ENCODE data around the gene SMARCD3.

The SMARCD3 gene

GRCh38 chr7:151238924-151239836 is 9.3 kb downstream of the SMARCD3 start:
- Histone ChIP-seq H3K4me1 (ENCODE audit: control extremely low read depth in 1 of 4, control insufficient read depth in 4 of 4, insufficient read depth in 4 of 4, low read length in 3 of 4) (peaks cover 0 to 30% (median 20%) of the 10 kb centered on the region in 4 experiments), H3K9me3 (ENCODE audit: control extremely low read depth in 1 of 5, control insufficient read depth in 4 of 5, insufficient read depth in 2 of 5, low read depth in 1 of 5, low read length in 4 of 5) (no peaks in the 10 kb centered on the region), H3K27ac (ENCODE audit: insufficient read depth in 1 of 2, low read depth in 1 of 2, low read length in 2 of 2, poor library complexity in 1 of 2, severe bottlenecking in 2 of 2) (no peak overlapping the region), H3K27me3 (replicated peaks in 2 of 5; ENCODE audit: control insufficient read depth in 4 of 5, insufficient read depth in 5 of 5, low read length in 4 of 5) (peaks cover 0 to 5% (median 0%) of the 10 kb centered on the region in 5 experiments), H3K36me3 (ENCODE audit: control insufficient read depth in 4 of 4, insufficient read depth in 4 of 4, low read length in 3 of 4) (peaks cover 11 to 64% (median 55%) of the 10 kb centered on the region in 4 experiments), H3K4me3 (ENCODE audit: control insufficient read depth in 1 of 7, extremely low read depth in 1 of 7, insufficient read depth in 4 of 7, low read depth in 2 of 7, low read length in 6 of 7) (no peak overlapping the region)
- CTCF ChIA-PET = interaction anchor here (1.4 kb wide), 1 partner anchor 8 kb away, joined by 4 read pairs; no protein-coding TSS in a partner anchor
- POLR2A ChIA-PET = interaction anchor here (0.7 kb wide), 1 partner anchor 143 kb away, joined by 4 read pairs; no protein-coding TSS in a partner anchor
- DNase-seq = no peak
- WGBS (ENCODE audit: insufficient coverage) = 94% methylated on average over 21 of the region's 25 CpGs

GRCh38 chr7:151238190-151238810 is 10.2 kb downstream of the SMARCD3 start:
- DNase-seq = no peak
- no peaks in the 10 kb centered on the region for H3K9me3 ChIP-seq (ENCODE audit: control extremely low read depth in 1 of 5, control insufficient read depth in 4 of 5, insufficient read depth in 2 of 5, low read depth in 1 of 5, low read length in 4 of 5)
- H3K27ac ChIP-seq (ENCODE audit: insufficient read depth in 1 of 2, low read depth in 1 of 2, low read length in 2 of 2, poor library complexity in 1 of 2, severe bottlenecking in 2 of 2) = no peak overlapping the region
- no peaks in the 10 kb centered on the region for H3K27me3 ChIP-seq (replicated peaks in 2 of 5; ENCODE audit: control insufficient read depth in 4 of 5, insufficient read depth in 5 of 5, low read length in 4 of 5)
- ChIA-PET POLR2A (no interaction called here), CTCF (interaction anchor here (1.4 kb wide), 1 partner anchor 30 kb away, joined by 5 read pairs; no protein-coding TSS in a partner anchor)
- no peak overlapping the region for H3K4me3 ChIP-seq (ENCODE audit: control insufficient read depth in 1 of 7, extremely low read depth in 1 of 7, insufficient read depth in 4 of 7, low read depth in 2 of 7, low read length in 6 of 7)
- peaks cover 11 to 64% (median 57%) of the 10 kb centered on the region in 4 experiments for H3K36me3 ChIP-seq (ENCODE audit: control insufficient read depth in 4 of 4, insufficient read depth in 4 of 4, low read length in 3 of 4)
- 82% methylated on average over 13 of the region's 17 CpGs for WGBS (ENCODE audit: insufficient coverage)
- H3K4me1 ChIP-seq (ENCODE audit: control extremely low read depth in 1 of 4, control insufficient read depth in 4 of 4, insufficient read depth in 4 of 4, low read length in 3 of 4) = peaks cover 3 to 31% (median 21%) of the 10 kb centered on the region in 4 experiments

GRCh38 chr7:151237244-151238189 is 11.0 kb downstream of the SMARCD3 start:
- Histone ChIP-seq H3K36me3 (ENCODE audit: control insufficient read depth in 4 of 4, insufficient read depth in 4 of 4, low read length in 3 of 4) (peaks cover 11 to 64% (median 57%) of the 10 kb centered on the region in 4 experiments), H3K4me1 (ENCODE audit: control extremely low read depth in 1 of 4, control insufficient read depth in 4 of 4, insufficient read depth in 4 of 4, low read length in 3 of 4) (peaks cover 3 to 29% (median 18%) of the 10 kb centered on the region in 4 experiments), H3K27me3 (replicated peaks in 2 of 5; ENCODE audit: control insufficient read depth in 4 of 5, insufficient read depth in 5 of 5, low read length in 4 of 5) (no peaks in the 10 kb centered on the region), H3K4me3 (ENCODE audit: control insufficient read depth in 1 of 7, extremely low read depth in 1 of 7, insufficient read depth in 4 of 7, low read depth in 2 of 7, low read length in 6 of 7) (no peak overlapping the region), H3K9me3 (ENCODE audit: control extremely low read depth in 1 of 5, control insufficient read depth in 4 of 5, insufficient read depth in 2 of 5, low read depth in 1 of 5, low read length in 4 of 5) (no peaks in the 10 kb centered on the region), H3K27ac (ENCODE audit: insufficient read depth in 1 of 2, low read depth in 1 of 2, low read length in 2 of 2, poor library complexity in 1 of 2, severe bottlenecking in 2 of 2) (no peak overlapping the region)
- CTCF ChIA-PET = interaction anchor here (1.1 to 5.8 kb wide), 7 partner anchors 8 to 125 kb away, joined by 3 to 72 read pairs (median 4); partner anchors contain the start of gene SMARCD3
- POLR2A ChIA-PET = interaction anchor here (0.7 kb wide), 1 partner anchor 10 kb away, joined by 3 read pairs; the partner anchor contains the start of gene ABCF2
- no peak for DNase-seq
- WGBS (ENCODE audit: insufficient coverage) = 96% methylated on average over 39 of the region's 44 CpGs

- POLR2A ChIA-PET = interaction anchor here (0.5 to 0.7 kb wide), 2 partner anchors 9 kb away, joined by 3 to 4 read pairs; partner anchors contain the start of gene ABCF2
- H3K4me3 ChIP-seq (ENCODE audit: control insufficient read depth in 1 of 7, extremely low read depth in 1 of 7, insufficient read depth in 4 of 7, low read depth in 2 of 7, low read length in 6 of 7) = no peak overlapping the region
- H3K36me3 ChIP-seq (ENCODE audit: control insufficient read depth in 4 of 4, insufficient read depth in 4 of 4, low read length in 3 of 4) = peaks cover 11 to 63% (median 54%) of the 10 kb centered on the region in 4 experiments
- CTCF ChIA-PET = interaction anchor here (0.6 to 5.8 kb wide), 8 partner anchors 8 to 124 kb away, joined by 3 to 72 read pairs (median 4); partner anchors contain the start of gene SMARCD3
- H3K9me3 ChIP-seq (ENCODE audit: control extremely low read depth in 1 of 5, control insufficient read depth in 4 of 5, insufficient read depth in 2 of 5, low read depth in 1 of 5, low read length in 4 of 5) = no peaks in the 10 kb centered on the region
- H3K27ac ChIP-seq (ENCODE audit: insufficient read depth in 1 of 2, low read depth in 1 of 2, low read length in 2 of 2, poor library complexity in 1 of 2, severe bottlenecking in 2 of 2) = no peak overlapping the region
- DNase-seq = no peak
- H3K27me3 ChIP-seq (replicated peaks in 2 of 5; ENCODE audit: control insufficient read depth in 4 of 5, insufficient read depth in 5 of 5, low read length in 4 of 5) = no peaks in the 10 kb centered on the region
- H3K4me1 ChIP-seq (ENCODE audit: control extremely low read depth in 1 of 4, control insufficient read depth in 4 of 4, insufficient read depth in 4 of 4, low read length in 3 of 4) = peaks cover 8 to 30% (median 24%) of the 10 kb centered on the region in 4 experiments
- WGBS (ENCODE audit: insufficient coverage) = 100% methylated on average over 13 of the region's 13 CpGs
Measured at GRCh38 chr7:151236406-151236805, 12.1 kb downstream of the SMARCD3 start.

GRCh38 chr7:151235091-151235787 is 13.3 kb downstream of the SMARCD3 start:
- Histone ChIP-seq H3K4me3 (ENCODE audit: control insufficient read depth in 1 of 7, extremely low read depth in 1 of 7, insufficient read depth in 4 of 7, low read depth in 2 of 7, low read length in 6 of 7) (no peak overlapping the region), H3K9me3 (ENCODE audit: control extremely low read depth in 1 of 5, control insufficient read depth in 4 of 5, insufficient read depth in 2 of 5, low read depth in 1 of 5, low read length in 4 of 5) (no peaks in the 10 kb centered on the region), H3K27me3 (replicated peaks in 2 of 5; ENCODE audit: control insufficient read depth in 4 of 5, insufficient read depth in 5 of 5, low read length in 4 of 5) (no peaks in the 10 kb centered on the region), H3K36me3 (ENCODE audit: control insufficient read depth in 4 of 4, insufficient read depth in 4 of 4, low read length in 3 of 4) (peaks cover 11 to 59% (median 49%) of the 10 kb centered on the region in 4 experiments), H3K27ac (ENCODE audit: insufficient read depth in 1 of 2, low read depth in 1 of 2, low read length in 2 of 2, poor library complexity in 1 of 2, severe bottlenecking in 2 of 2) (no peak overlapping the region), H3K4me1 (ENCODE audit: control extremely low read depth in 1 of 4, control insufficient read depth in 4 of 4, insufficient read depth in 4 of 4, low read length in 3 of 4) (peaks cover 8 to 30% (median 25%) of the 10 kb centered on the region in 4 experiments)
- WGBS (ENCODE audit: insufficient coverage) = 96% methylated on average over 28 of the region's 28 CpGs
- ChIA-PET POLR2A (interaction anchor here (3.4 kb wide), 1 partner anchor 8 kb away, joined by 15 read pairs; no protein-coding TSS in a partner anchor), CTCF (interaction anchor here (1.0 to 5.8 kb wide), 2 partner anchors 10 to 13 kb away, joined by 3 to 72 read pairs; partner anchors contain the start of gene SMARCD3)
- DNase-seq = no peak

Data from common myeloid progenitor, CD34-positive (primary cell).